Measurements from ENCODE around the gene NOB1.

Gene NOB1

GRCh38 chr16:69721441-69721957, 33.2 kb downstream of the NOB1 start:
- no peak for DNase-seq (ENCODE audit: low read depth in 2 of 2)

GRCh38 chr16:69720822-69721430, 33.8 kb downstream of the NOB1 start:
- no peak for DNase-seq (ENCODE audit: low read depth in 2 of 2)

GRCh38 chr16:69718111-69718764, 36.5 kb downstream of the NOB1 start:
- DNase-seq (ENCODE audit: low read depth in 2 of 2) = no peak

GRCh38 chr16:69717066-69717465, 37.7 kb downstream of the NOB1 start:
- DNase-seq (ENCODE audit: low read depth in 2 of 2) = no peak

- no peak for DNase-seq (ENCODE audit: low read depth in 2 of 2)
Observed at GRCh38 chr16:69712914-69713581, 41.7 kb downstream of the NOB1 start.

GRCh38 chr16:69712277-69712676, 42.4 kb downstream of the NOB1 start:
- no peak for DNase-seq (ENCODE audit: low read depth in 2 of 2)

GRCh38 chr16:69711115-69711740, 43.5 kb downstream of the NOB1 start:
- DNase-seq (ENCODE audit: low read depth in 2 of 2) = no peak

- DNase-seq (ENCODE audit: low read depth in 2 of 2) = no peak
Observed at GRCh38 chr16:69709456-69710084, 45.2 kb downstream of the NOB1 start.

- DNase-seq (ENCODE audit: low read depth in 2 of 2) = no peak
Observed at GRCh38 chr16:69707920-69708683, 46.6 kb downstream of the NOB1 start.

GRCh38 chr16:69706975-69707340, 47.8 kb downstream of the NOB1 start:
- DNase-seq (ENCODE audit: low read depth in 2 of 2) = no peak

GRCh38 chr16:69706256-69706974, 48.3 kb downstream of the NOB1 start:
- no peak for DNase-seq (ENCODE audit: low read depth in 2 of 2)

GRCh38 chr16:69703638-69704037, 51.1 kb downstream of the NOB1 start:
- DNase-seq (ENCODE audit: low read depth in 2 of 2) = no peak

- no peak for DNase-seq (ENCODE audit: low read depth in 2 of 2)
Observed at GRCh38 chr16:69701866-69702265, 52.9 kb downstream of the NOB1 start.

- DNase-seq (ENCODE audit: low read depth in 2 of 2) = no peak
Observed at GRCh38 chr16:69701452-69701851, 53.3 kb downstream of the NOB1 start.

GRCh38 chr16:69699915-69700314, 54.8 kb downstream of the NOB1 start:
- no peak for DNase-seq (ENCODE audit: low read depth in 2 of 2)

- no peak for DNase-seq (ENCODE audit: low read depth in 2 of 2)
Observed at GRCh38 chr16:69698404-69698803, 56.3 kb downstream of the NOB1 start.

- no peak for DNase-seq (ENCODE audit: low read depth in 2 of 2)
Observed at GRCh38 chr16:69693916-69694315, 60.8 kb downstream of the NOB1 start.

GRCh38 chr16:69691980-69692911, 62.5 kb downstream of the NOB1 start:
- DNase-seq (ENCODE audit: low read depth in 2 of 2) = no peak

Data from stimulated activated CD4-positive, alpha-beta T cell treated with anti-CD3 and anti-CD28 coated beads, Interleukin-1b, Interleukin-23, amount 100 ng/mL, for 4 hours (primary cell).